HG03103 (cell line): ENCODE data around the gene CBFA2T3.

Experiments
- ATAC-seq: cut with Tn5 transposase; IDR thresholded peaks from one replicate; pipeline ENCODE4 v1.9.1; 2021; ENCODE audit warnings: low read depth; ENCODE audit not compliant: unreplicated experiment

The CBFA2T3 gene

GRCh38 chr16:88866151-88866920 is 110.7 kb downstream of the CBFA2T3 start, which contains the start of gene PABPN1L:
Gene PABPN1L (minus strand): TSS chr16:88866660. CDS start chr16:88866606, 54 bp downstream.
- ATAC-seq, result no peak

DNA sequence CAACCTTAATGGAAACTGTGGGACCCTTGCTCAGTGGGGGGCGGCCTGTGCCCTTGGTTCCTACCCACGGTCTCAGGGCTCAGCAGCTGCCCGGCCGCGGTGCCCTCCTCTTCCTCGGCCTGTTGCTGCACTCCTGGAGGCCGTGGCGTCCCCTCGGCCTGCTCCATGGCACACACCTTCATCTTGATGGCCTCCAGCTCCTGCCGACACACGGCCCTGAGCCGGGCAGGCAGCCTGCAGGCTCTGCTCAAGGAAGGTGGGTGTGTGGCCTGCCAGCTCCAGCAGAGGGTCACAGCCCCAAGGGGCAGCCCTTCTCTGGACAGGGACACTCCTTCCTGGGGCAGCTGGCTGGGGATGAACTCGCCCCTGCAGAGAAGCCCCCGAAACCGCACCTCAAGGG is 111.3 kb downstream of the CBFA2T3 start:
- ATAC-seq, result no peak

DNA sequence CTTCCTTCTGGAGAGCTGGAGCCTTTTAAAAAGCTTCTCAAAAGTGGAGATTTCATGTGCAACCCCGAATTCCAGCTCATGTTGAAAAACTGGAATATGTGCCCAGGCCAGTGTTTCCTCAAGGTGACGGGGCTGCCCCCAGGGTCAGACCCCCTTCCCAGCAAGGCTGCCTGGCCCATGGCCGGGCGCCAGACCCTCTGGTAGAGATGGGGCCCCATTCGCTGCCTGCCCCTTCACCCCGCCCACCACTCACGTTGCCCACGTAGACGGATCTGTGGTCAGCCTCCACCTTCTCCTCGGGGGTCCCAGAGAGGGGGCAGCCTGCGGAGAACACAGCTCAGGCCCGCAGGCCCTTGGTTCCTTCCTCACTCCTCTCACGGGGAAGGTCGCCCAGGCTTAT is 111.7 kb downstream of the CBFA2T3 start:
- ATAC-seq, result no peak

DNA sequence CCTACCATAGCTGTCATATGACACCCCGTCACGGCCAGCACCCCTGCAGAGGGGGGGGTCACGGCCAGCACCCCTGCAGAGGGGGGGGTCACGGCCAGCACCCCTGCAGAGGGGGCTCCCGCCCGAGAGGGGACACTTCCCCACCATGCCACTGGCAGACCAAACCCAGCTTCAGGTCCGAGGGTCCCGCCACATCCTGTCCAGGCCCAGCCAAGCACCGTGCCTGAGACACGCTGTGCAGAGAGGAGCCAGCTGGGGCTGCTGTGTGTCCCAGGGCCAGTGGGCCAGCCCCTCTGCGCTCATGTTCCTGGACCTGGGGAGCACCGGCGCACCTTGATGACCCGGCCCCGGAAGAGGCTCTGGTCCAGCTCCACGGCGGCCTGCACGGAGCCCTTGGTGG is 112.5 kb downstream of the CBFA2T3 start:
- ATAC-seq, result no peak

GRCh38 chr16:88864099-88864498 is 112.9 kb downstream of the CBFA2T3 start:
- ATAC-seq, result no peak

DNA sequence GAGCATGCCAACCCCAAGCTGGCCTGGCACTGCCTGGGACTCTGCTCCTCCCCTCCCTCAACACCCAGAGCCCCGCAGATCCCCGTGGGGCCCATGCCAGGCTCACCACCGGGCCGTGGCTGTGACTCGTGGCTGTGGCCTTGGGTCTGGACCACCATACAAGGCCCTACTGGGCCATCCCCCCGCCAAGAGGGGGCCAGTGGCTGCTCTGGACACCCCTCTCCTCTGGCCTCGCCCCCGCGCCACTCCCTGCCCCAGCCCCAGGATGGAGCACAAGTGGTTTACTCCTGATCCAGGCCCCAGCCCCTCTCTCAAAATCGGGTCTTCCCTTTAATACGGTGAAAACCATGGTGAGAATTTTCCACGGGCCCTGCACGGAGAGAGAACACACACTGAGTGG is 113.6 kb downstream of the CBFA2T3 start:
- ATAC-seq, result no peak

GRCh38 chr16:88862968-88863367 is 114.0 kb downstream of the CBFA2T3 start:
- ATAC-seq, result no peak

GRCh38 chr16:88861359-88861758 is 115.6 kb downstream of the CBFA2T3 start:
- no peak for ATAC-seq

- no peak for ATAC-seq
Measured at GRCh38 chr16:88859381-88860091, 117.5 kb downstream of the CBFA2T3 start.

- ATAC-seq, result no peak
Measured at GRCh38 chr16:88857728-88858339, 119.2 kb downstream of the CBFA2T3 start.

GRCh38 chr16:88856828-88857727 is 119.9 kb downstream of the CBFA2T3 start, which contains the start of the genes GALNS and TRAPPC2L:
Gene GALNS (minus strand): TSS chr16:88856947. CDS start chr16:88856877, 70 bp downstream.
Gene TRAPPC2L (plus strand): TSS chr16:88857127. CDS start chr16:88857151, 24 bp downstream.
- ATAC-seq, result peak; percentile 68

DNA sequence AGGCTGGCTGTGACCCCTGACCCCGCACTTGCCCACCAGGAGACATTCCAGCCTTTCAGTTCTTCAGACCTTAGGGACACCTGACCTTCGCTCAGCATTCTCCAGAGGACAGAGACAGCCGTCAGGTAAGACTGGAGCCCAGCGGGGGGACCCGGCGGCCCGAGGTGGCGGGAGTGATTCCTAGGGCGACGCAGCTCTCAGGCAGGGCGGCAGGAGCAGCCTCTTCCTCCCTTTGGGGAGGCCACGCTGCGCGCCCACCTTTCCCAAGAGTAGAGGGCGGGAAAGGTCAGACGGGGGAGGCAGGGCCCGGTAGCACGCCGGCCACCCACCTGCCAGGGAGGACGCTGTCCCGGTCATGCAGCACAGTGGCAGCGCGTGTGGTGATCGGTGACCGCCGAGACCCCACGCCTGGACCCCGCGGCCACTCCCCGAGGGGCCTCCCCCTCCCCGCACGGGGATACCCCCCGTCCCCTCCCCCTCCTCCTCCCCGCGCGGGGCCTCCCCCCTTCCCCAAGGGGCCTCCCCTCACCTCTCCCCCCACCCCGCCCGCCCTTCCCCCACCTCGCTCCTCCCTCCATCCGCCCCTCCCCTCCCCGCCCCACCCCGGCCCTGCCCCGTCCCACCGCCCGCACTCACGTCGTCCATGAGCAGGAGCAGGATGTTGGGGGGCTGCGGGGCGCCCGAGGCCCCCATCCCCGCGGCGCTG is 120.7 kb downstream of the CBFA2T3 start:
- no peak for ATAC-seq

- ATAC-seq, result no peak
Measured at GRCh38 chr16:88855736-88856121, 121.3 kb downstream of the CBFA2T3 start.

DNA sequence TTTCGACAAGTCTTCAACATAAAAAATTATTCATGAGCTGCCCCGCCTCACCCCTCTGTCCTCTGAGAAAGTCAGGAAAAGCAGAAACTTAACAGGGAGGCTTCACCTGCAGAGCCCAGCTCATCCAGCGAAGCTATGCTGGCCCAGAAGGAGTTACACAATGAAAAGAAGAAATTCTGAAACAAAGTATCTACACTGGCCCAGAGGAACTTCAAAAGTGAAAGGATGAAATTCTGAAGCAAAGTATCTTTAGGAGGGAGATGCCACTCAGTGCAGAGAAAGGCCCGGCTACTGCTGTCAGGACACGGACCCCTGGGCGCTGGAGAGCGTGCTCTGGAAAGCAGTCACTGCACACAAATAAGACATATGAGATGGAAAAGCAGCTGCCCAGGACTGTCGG is 121.8 kb downstream of the CBFA2T3 start:
- ATAC-seq, result no peak

DNA sequence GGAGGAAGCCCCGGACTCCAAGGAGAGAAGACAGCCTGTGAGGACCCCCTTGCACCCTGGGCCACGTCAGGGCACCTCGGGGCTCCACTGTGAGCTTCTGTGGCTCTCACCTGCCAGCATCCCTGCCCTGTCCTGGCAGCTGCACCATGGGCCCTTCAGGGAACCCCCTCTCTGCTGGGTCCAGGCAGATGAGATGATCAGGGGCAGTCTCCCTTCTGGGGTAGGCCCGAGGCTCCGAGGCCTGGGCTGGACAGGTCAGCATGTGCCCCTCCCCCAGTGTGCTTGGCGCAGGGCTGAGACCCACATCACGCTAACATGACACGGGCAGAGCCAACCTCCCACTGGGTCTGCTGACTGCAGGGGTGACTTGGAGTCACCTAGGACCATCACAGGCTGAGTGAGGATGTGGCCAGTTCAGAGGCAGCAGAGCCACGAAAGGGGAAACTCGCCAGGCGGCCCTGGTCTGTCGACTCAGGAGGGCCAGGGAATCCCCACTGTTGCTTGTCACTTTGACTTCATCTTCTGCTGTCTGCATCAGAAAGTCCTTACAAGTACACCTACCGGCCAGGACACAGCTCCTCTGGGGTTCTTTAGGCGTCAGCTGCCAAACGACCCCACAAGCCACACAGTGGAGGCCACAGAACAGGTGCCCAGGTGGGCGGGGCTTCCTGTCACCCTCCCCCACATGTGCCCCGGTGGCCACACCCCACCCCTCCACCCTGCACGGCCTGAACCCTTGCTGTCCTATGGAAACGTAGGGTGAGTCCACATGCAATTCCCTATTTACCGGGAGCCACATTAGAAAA is 122.5 kb downstream of the CBFA2T3 start:
- no peak for ATAC-seq

- no peak for ATAC-seq
Measured at GRCh38 chr16:88853325-88853941, 123.6 kb downstream of the CBFA2T3 start.

DNA sequence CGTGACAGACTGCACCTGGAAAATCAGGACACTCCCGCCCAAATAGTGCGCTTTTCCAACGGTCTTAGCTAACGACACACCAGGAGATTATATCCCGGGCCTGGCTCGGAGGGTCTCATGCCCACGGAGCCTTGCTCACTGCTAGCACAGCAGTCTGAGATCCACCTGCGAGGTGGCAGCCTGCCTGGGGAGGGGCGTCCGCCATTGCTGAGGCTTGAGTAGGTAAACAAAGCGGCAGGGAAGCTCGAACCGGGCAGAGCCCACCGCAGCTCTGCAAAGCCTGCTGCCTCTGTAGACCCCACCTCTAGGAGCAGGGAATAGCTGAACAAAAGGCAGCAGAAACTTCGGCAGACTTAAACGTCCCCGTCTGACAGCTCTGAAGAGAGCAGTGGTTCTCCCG is 125.4 kb downstream of the CBFA2T3 start:
- no peak for ATAC-seq

- no peak for ATAC-seq
Measured at GRCh38 chr16:88850531-88851199, 126.3 kb downstream of the CBFA2T3 start.
